Fibroblast of lung (primary cell): ENCODE measurements around the gene WDR37. TPM values are rescaled to one million over a fixed set of nuclear protein-coding genes. Genes with fewer than 3 reads are reported as not detected.

Experiments used
- DNase-seq, 2 donors: peaks; one replicate each; pipeline versions ENCODE4 v3.0.0 to v3.0.0-alpha.2; 2010; ENCODE audit warnings: low read depth in 2 of 2
- H2AFZ ChIP-seq: 2 replicates; pipeline ENCODE4 v1.5.1; 2012; ENCODE audit warnings: low read length, control low read depth, inconsistent platforms
- H3K27ac ChIP-seq: 2 replicates; pipeline ENCODE4 v1.5.1; 2011; ENCODE audit warnings: low read length, control low read depth; ENCODE audit not compliant: insufficient read depth
- H3K27me3 ChIP-seq: 2 replicates; pipeline ENCODE4 v1.5.1; 2011; ENCODE audit warnings: mild to moderate bottlenecking, low read length; ENCODE audit not compliant: control insufficient read depth, insufficient read depth
- H3K36me3 ChIP-seq: 2 replicates; pipeline ENCODE4 v1.5.1; 2011; ENCODE audit warnings: low read length; ENCODE audit not compliant: control insufficient read depth, insufficient read depth
- H3K4me1 ChIP-seq: 2 replicates; pipeline ENCODE4 v1.5.1; 2011; ENCODE audit warnings: low read length; ENCODE audit not compliant: control insufficient read depth, insufficient read depth; ENCODE audit errors: extremely low read depth
- H3K4me2 ChIP-seq: 2 replicates; pipeline ENCODE4 v1.5.1; 2011; ENCODE audit warnings: low read length, control low read depth; ENCODE audit not compliant: insufficient read depth; ENCODE audit errors: extremely low read depth
- H3K4me3 ChIP-seq, 4 experiments: fragments of 200-600 bp in 1 of 4; sonication (generic) in 1 of 4; replicated peaks in 1 of 4; 2 replicates each; pipeline ENCODE4 v1.5.1; 2011 to 2016; ENCODE audit warnings: low read length in 4 of 4, low read depth in 3 of 4, mild to moderate bottlenecking in 3 of 4, control low read depth in 2 of 4, inconsistent platforms in 1 of 4, mixed read lengths in 1 of 4; ENCODE audit not compliant: insufficient read depth in 1 of 4; ENCODE audit errors: control extremely low read depth in 1 of 4
- H3K79me2 ChIP-seq: 2 replicates; pipeline ENCODE4 v1.5.1; 2012; ENCODE audit warnings: mild to moderate bottlenecking, low read length, inconsistent platforms; ENCODE audit not compliant: control insufficient read depth, insufficient read depth
- H3K9ac ChIP-seq: 2 replicates; pipeline ENCODE4 v1.5.1; 2011; ENCODE audit warnings: mild to moderate bottlenecking, low read length, control low read depth; ENCODE audit not compliant: insufficient read depth
- H3K9me3 ChIP-seq: 2 replicates; pipeline ENCODE4 v1.5.1; 2012; ENCODE audit warnings: low read depth, low read length; ENCODE audit not compliant: control insufficient read depth, insufficient read depth
- H4K20me1 ChIP-seq: 2 replicates; pipeline ENCODE4 v1.5.1; 2011; ENCODE audit warnings: low read length; ENCODE audit not compliant: control insufficient read depth, insufficient read depth; ENCODE audit errors: extremely low read depth
- CTCF ChIP-seq, 2 donors: IDR thresholded peaks in 1 of 2; conservative IDR thresholded peaks in 1 of 2; 1 replicate in 1 of 2; 2 replicates in 1 of 2; pipeline ENCODE4 v1.5.1; 2011 to 2012; ENCODE audit warnings: low read length in 2 of 2, control low read depth in 1 of 2, inconsistent platforms in 1 of 2, low read depth in 1 of 2, mild to moderate bottlenecking in 1 of 2
- EZH2 ChIP-seq: IDR thresholded peaks from 2 replicates; pipeline ENCODE4 v1.5.1; 2012; ENCODE audit warnings: low read length, control low read depth, mild to moderate bottlenecking; ENCODE audit errors: missing control alignments
- polyA plus RNA-seq, 2 donors: library from polyadenylated mRNA; depleted of rRNA in 1 of 2; stranded (reverse) in 1 of 2; unstranded in 1 of 2; fragments of >200 nt; gene quantifications; 2 replicates each; pipeline ENCODE4 v1.2.1, GENCODE V29; 2011 to 2012; ENCODE audit warnings: missing spikeins in 1 of 2
- total RNA-seq: library from RNA; depleted of rRNA; stranded (reverse); fragments of >200 nt; gene quantifications from 2 replicates; pipeline ENCODE4 v1.2.1, GENCODE V29; 2014

Gene WDR37
- total and polyA plus RNA-seq, 2 donors (not counting 1 experiment from before 2014, with no cell fraction given), result 13.0 to 15.8 TPM

DNA sequence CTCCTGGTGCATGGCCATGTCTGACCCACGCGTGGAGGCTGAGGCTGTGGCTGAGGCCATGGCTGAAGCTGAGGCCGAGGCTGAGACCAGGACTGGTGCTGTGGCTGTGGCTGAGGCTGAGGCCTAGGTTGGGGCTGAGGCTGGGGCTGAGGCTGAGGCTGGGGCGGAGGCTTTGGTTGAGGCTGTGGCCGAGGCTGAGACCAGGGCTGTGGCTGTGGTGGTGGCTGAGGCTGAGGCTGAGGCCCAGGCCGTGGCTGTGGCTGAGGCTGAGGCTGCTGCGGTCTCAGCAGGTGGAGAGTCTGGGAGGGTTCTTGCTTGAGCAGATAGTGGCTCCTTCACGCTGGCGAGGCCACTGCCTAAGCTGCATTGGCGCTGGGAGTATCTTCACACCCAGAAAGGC lies 76.4 kb downstream of the WDR37 start:
- no peaks in the 10 kb centered on the region for H3K79me2 ChIP-seq
- no peak for DNase-seq
- H4K20me1 ChIP-seq, result no peaks in the 10 kb centered on the region
- H3K27me3 ChIP-seq, result no peaks in the 10 kb centered on the region
- no peak overlapping the region for H3K4me2 ChIP-seq
- no peak overlapping the region for H2AFZ ChIP-seq
- no peak overlapping the region for H3K4me3 ChIP-seq
- no peak overlapping the region for H3K27ac ChIP-seq
- TF ChIP-seq EZH2 (no peak), CTCF (conservative IDR thresholded peaks at IDR 0.05 in 1 of 2, IDR thresholded peaks at IDR 0.05 in 1 of 2; ENCODE audit: low read depth in 1 of 2, low read length in 2 of 2) (no peak)
- H3K9ac ChIP-seq, result no peak overlapping the region
- no peaks in the 10 kb centered on the region for H3K4me1 ChIP-seq
- H3K36me3 ChIP-seq, result peaks cover 12% of the 10 kb centered on the region
- no peaks in the 10 kb centered on the region for H3K9me3 ChIP-seq

GRCh38 chr10:1133495-1134045 lies 77.4 kb downstream of the WDR37 start:
- Histone ChIP-seq H3K27ac (no peak overlapping the region), H3K36me3 (peaks cover 11% of the 10 kb centered on the region), H3K79me2 (no peaks in the 10 kb centered on the region), H3K9ac (no peak overlapping the region), H3K9me3 (no peaks in the 10 kb centered on the region), H3K4me3 (no peak overlapping the region), H3K4me1 (no peaks in the 10 kb centered on the region), H3K4me2 (no peak overlapping the region), H2AFZ (no peak overlapping the region), H3K27me3 (no peaks in the 10 kb centered on the region), H4K20me1 (no peaks in the 10 kb centered on the region)
- TF ChIP-seq EZH2 (no peak), CTCF (conservative IDR thresholded peaks at IDR 0.05 in 1 of 2, IDR thresholded peaks at IDR 0.05 in 1 of 2; ENCODE audit: low read depth in 1 of 2, low read length in 2 of 2) (no peak)
- no peak for DNase-seq

DNA sequence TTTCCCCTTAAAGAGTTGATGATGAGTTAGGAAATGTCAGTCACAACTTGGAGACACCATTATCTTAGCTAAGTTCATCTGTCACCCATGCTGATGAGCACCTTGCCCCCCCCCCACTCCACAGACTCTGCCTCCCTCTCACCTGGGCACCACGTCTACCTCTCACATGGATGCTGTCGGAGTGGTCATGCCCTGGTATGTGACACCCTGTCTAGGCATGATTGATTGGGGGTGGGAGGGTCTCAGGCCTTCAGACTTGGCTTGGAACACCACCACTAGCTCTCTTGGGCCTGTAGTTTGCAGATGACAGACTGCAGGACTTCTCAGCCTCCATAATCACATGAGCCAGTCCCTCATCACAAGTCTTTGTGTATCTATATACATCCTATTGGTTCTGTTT lies 78.0 kb downstream of the WDR37 start:
- Histone ChIP-seq H3K4me1 (no peaks in the 10 kb centered on the region), H3K27ac (no peak overlapping the region), H3K9me3 (no peaks in the 10 kb centered on the region), H3K4me3 (no peak overlapping the region), H4K20me1 (no peaks in the 10 kb centered on the region), H3K4me2 (no peak overlapping the region), H3K27me3 (no peaks in the 10 kb centered on the region), H3K36me3 (peaks cover 5% of the 10 kb centered on the region), H3K79me2 (no peaks in the 10 kb centered on the region), H3K9ac (no peak overlapping the region), H2AFZ (no peak overlapping the region)
- no peak for DNase-seq
- TF ChIP-seq CTCF (conservative IDR thresholded peaks at IDR 0.05 in 1 of 2, IDR thresholded peaks at IDR 0.05 in 1 of 2; ENCODE audit: low read depth in 1 of 2, low read length in 2 of 2), result no peak
